LoVo (cell line): Measurements from ENCODE around the gene ERC2.
A peak's percentile ranks its signal among the peaks of the same experiment; 100 is the strongest.

ENCODE experiments used
- DNase-seq: peaks from one replicate; pipeline ENCODE4 v3.0.0-alpha.2; 2016; ENCODE audit warnings: low spot score

Gene ERC2

DNA sequence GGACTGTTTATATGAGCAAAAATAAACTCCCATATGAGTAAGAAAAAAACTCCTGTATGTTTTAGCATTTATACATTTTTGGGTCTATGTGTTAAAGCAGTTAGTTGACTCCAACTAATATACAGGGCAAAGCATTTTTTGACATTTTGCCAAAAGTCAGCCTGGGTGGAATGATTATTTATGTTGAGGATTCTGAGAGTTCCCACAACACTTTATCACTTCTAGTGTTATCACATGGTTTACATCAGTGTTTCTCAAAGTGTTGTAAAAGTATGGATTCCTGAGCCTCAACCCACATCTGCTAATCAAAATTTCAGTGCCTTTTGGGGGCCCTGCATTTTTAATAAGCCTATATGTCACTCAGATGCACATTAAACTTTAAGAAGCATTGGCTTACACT lies 643.9 kb downstream of the ERC2 start:
- no peak for DNase-seq

DNA sequence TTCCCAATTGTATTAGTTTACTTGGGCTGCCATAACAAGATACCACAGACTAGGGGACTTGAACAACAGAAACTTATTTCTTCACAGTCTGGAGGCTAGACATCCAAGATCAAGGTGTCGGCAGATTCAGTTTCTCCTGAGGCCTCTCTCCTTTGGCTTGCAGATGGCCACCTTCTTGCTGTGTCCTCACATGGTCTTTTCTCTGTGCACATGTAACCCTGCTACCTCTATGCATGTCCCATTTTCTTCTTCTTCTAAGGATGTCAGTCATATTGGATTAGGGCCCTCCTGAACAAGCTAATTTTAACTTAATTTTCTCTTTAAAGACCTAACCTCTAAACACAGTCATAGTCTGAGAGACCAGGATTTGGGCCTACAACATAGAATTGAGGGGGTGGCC lies 644.4 kb downstream of the ERC2 start:
- no peak for DNase-seq

DNA sequence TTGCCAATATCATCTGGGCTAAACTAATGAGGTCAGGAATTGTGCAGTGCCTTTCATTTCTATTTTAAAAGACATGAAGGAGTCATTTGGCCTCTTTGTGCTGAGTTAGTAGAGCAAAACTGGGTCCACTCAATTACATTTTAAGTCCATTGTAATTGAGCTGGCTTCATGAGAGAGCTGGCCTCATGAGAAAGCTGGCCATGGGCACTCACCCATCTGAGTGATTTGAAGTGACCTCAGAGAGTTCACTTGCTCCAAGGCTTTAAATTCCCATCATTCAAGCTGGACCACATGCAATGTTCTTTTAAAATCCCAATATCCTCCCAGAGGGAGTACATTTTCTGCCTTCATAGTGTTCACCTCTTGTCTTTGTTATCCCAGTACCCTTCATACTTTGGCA lies 645.3 kb downstream of the ERC2 start:
- no peak for DNase-seq

DNA sequence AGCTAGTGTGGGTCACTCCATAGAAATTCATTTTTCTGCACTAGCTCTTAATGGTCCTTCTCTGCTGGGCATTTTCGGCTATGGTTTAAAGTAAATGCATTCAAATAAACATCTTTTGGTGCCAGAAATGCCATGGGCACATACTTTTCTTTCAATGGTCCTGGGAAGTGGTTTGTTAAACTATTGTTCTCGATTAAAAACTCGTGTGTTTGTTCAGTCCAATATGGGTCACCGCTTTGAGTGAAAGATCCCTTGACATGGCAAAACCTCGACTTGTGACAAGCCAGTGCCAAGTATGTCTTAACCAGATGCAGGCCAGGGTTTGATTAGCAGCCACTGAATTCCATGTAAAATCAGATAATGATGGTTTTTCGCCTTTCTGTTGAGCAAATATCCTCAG lies 649.3 kb downstream of the ERC2 start:
- DNase-seq = no peak

DNA sequence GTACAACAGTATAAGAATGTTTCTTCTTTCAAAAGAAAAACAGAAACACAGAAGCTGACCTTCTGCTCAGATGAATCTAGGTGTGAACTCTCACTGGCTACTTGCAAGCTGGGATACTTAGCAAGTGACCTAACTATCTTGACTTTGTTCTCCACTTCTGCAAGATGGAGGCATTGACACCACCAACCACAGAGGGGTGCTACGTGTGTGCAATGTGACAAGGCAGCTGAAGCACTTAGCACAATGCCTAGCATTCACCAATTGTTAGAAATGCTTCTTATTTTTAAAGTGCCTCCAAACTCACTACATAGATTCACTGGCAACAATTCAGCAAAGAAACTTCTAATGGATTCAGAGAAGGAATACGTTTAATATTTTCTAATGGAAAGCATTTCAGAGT lies 649.8 kb downstream of the ERC2 start:
- no peak for DNase-seq

DNA sequence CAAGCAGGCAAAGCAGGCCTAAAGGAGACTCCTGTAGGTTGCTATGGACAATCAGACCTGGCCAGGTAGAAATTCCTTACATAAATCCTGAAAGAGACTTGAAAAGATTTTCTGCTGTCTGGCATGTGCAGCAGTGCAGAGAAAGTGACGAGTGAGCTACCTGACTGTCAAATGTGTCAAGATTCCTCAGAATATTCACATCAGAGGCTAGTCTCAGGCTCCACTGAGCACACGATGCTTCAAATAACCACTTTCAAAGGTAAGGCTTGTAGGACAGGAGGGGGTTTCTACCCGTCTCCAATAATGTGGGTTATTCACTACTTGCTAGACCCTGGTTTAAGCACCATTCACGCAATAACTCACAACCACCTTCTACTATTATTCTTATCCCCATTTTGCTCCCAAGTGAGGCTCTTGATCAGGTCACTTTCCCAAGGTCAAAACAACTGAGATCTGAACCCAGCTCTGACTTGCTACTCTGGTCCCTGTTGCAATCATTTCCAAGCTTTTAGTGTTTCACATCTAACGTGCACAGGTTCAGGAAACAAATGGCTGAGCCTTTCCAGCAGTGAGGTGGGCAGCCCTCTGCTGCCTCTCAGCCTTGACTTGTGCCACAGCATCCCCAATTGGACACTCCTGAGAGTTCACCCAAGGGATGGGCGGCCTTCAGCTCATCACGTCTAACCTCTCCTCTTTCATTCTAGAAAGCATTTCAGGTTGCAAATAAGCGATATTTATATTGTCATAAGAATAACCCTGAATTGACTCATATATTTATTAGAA lies 651.3 kb downstream of the ERC2 start:
- no peak for DNase-seq

DNA sequence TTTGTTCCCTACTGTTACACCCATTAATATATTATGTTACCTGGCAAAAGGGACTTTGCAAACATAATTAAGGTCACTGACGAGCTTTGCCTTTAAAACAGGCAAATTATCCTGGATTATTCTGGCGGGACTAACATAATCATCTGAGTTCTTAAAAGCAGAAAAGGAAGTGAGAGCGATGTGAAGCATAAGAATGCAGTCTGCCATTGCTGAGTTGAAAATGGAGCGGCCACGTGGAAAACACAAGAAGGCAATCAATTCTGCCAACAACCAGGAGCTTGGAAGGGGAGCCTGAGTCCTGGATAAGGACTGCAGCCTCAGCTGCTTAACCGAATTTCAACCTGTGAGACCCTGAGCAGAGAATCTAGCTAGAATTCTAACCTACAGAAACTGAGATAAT lies 653.0 kb downstream of the ERC2 start:
- no peak for DNase-seq

DNA sequence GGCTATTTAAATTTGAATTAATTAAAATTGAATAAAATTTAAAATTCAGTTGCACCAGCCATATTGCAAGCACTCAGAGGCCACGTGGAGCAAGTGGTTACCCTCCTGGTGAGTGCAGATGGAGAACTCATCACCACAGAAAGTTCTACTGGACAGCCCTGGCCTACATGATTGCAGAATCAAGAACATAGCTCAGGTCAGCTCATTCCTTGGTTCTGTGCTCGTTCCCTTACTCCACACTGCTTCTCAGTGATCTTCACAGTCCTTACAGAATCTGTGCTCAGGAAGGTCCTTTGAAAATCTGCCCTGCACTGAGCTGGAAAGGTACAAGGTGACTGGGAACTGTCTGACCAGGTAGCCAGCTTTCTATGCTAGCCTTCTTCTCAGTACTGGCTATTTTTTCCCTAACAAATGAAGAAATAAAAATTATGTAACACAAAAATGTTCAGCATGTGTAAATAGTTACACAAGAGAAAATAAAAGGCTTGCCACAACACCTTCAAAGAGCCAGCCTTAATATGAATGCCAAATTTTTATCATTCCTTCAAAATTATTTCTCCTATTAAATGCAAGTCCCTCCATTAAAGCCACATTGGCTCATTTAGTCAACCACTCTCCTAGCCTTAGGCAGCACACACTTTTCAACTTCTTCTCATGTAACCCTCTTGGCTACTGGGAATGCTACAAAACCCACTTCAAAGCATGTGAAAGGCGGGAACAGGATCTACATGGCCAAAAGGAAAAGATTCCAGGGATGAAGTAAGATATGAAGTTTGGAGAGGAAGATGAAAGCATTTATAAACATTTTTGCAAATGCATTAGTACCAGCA lies 654.8 kb downstream of the ERC2 start:
- peak; percentile 2 for DNase-seq

DNA sequence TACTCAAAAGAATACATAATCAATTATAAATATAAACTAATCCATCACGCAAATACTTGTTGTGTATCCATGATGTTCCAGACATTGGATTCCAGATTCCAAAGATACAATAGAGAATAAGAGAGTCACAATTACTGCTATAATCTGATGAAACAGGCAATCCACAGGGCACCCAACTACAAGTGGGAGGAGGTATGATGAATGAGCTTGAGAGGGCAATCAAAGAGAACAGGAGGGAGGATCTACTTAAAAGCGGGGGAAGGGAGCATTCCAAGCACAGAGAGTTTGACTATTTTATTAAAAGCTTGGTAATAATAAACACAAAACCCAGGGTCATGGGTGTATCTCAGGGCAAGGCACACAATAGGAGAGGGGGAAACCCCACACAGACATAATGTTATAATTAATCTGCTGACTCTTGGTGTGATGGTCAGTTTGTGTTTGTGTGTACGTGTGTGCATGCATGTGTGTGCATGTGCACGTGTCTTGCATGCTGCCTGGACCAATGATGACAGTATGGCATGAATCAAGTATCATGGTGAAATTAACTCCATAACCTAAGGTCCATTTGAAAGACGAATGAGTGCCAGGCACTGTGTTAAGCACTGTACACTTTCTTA lies 655.8 kb downstream of the ERC2 start:
- no peak for DNase-seq

DNA sequence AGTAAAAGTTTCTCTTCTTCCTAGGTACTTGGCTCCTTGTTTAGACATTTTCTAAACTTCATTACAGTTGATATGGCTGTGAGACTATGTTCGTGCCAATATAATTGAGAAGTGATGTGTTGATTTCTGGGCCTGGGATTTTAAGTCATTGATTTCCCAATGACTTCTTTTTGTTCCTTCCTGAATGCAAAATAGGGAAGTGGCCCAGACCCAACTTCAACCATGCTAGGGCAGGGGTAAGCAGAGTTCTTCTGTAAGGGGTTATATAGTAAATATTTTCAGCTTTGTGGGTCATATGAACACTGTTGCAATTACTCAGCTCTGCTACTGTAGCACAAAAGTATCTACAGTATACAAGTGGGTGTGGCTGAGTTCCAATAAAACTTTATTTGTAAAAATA lies 661.1 kb downstream of the ERC2 start:
- DNase-seq = no peak

DNA sequence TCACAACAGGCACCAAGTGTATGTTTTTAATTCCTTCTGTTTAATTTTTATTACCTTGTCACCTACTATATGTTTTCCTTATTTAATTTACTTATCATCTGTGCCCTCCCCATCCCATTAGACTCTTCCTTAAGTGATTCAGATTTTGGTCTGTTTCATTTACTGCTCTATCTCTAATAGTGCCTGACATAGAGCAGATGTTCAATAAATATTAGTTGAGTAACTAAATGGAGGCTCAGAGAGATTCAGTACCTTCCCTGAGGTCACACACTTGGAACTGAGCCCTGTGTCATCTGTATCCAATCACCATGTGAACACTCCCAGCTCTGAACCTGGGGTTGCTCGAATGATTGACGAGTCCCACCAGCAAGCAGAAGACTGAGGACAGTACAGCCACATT lies 663.1 kb downstream of the ERC2 start:
- DNase-seq = no peak

DNA sequence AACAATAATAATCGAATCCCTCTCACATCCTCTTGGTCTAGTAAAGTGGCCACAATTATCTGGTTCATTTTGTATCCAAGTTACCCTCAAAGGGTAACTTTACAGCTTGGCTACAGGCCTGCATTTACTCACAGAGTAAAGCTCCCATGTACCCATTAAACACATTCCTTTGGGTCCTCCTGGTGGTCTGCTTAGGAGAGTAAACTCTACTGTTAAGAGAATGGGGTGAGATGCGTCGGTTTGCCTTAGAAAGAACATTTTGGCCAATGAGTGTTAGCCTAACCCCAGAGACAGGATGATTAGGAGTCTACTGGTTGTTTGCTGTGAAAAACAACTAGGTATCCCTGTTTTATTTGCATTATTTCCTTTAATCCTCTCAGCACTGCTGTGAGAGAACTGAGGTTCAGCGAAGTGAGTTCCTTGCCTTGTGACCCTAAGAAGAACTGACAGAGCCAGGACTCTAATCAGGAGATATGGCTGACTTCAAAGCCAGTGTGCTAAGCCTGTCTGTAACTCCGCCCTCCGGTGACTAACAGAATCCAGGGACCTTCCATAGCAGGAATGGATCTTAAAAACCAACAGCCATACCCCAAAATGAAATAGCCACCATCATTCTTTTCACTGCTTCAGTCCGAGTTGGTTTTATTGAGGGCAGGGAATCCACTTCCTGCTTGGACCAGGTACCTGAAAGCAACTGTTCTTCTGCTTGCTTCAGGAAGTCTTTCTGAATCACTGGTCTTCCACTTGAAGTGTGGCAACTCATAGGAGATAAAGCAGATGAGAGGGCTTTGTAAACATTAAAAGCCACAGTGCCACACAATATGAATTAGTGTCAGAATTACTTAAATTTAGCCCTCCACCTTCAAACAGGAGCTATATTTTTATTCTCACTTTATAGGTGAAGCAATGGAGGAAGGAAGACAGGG lies 663.8 kb downstream of the ERC2 start:
- DNase-seq = no peak

DNA sequence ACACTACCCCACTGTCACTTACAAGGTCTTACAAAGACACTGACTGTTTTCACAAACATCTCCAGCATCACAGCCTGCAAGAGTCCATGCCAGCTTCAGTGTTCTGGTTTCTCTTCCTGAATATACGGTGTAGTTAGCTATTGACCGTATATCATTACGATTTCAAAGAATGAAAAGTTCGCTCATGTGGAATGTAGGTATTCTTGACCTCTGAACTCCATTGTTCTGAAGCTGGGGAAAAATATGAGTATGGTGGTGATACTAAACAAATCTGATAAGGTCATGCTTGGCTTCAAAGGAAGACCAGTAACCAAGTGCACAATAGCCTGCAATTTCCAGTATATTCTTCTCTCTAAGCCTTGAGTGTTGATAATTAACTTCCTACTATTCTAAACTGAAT lies 665.5 kb downstream of the ERC2 start:
- DNase-seq = no peak

DNA sequence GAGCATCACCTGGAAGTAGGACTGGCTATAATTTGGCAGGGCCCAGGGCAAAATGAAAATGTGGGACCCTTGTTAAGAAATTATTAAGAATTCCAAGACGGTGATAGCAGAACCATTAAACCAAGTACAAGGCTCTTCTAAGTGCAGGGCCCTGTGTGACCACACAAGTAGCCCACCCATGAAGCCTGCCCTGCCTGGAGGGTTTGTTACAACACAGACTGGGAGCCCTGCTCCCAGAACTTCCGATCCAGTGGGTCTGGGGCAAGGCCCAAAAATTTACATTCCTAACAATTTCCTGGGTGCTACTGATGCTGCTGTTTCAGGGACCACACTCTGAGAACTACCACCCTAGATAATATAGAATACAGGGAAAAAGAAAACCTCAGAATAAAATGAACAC lies 666.6 kb downstream of the ERC2 start:
- DNase-seq = no peak

DNA sequence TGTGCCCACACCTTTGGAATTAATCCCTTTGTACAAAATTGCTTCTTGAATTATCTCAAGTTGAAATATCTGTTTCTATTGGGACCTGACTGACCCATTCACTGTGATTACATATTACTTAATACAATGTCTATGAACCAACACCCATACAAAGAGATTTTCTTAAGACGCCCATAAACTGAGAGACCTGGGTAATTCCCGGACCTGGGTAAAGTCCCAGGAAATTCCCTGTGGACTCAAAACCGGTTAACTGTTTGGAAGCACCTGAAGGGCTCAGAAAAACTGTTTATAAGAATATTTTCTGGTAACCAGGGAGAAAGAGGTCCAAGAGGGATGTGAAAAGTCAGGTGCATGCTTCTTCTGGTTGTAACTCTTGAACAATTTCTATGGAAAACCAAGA lies 667.2 kb downstream of the ERC2 start:
- DNase-seq = no peak

DNA sequence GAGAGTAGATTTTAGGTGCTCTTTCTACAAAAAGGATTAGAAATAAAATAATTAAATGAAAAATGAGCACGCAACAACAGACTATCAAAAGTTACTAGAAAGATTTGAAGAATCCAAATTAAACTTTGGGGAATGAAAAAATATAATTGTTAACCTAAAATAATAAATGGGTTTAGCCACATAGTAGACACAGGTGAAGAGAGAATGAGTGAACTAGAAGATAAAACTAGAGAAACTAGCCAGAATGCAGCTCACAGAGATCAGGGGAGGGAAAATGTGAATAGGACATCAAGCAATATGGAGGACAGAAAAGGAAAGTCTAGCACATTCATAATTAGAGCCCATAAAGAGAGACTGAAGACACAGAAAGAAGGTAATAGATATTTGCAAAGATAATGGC lies 670.5 kb downstream of the ERC2 start:
- DNase-seq = no peak

DNA sequence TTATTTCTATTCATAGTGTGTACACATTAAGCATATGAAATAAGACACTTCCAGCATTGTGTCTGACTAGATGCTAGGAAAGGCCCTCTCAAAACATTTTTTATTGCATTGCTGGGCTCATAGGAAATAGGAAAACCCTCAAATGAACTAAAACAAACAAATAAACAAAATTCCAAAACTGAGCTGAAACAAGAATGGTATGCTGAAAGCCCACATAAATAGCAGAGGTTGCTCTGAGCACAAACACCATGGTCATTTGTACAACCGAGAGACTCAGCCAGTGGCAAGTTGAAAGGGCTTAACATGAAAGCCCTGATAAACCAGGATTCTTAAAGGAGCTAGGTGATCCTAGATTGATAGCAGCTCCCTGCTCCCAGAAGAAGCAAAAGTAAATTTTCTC lies 671.2 kb downstream of the ERC2 start:
- no peak for DNase-seq

DNA sequence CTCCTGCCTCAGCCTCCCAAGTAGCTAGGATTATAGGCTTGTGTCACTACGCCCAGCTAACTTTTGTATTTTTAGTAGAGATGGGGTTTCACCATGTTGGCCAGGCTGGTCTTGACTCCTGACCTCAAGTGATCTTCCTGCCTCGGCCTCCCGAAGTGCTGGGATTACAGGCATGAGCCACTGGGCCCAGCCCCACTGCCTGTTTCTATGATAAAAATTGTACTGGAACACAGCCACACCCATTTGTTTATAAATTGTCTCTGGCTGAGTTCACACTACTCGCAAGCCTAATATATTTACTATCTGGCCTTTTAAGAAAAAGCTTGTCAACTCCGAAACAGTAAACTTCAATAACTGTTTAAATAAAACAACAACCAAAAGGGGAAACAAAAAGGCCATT lies 671.7 kb downstream of the ERC2 start:
- DNase-seq = no peak

DNA sequence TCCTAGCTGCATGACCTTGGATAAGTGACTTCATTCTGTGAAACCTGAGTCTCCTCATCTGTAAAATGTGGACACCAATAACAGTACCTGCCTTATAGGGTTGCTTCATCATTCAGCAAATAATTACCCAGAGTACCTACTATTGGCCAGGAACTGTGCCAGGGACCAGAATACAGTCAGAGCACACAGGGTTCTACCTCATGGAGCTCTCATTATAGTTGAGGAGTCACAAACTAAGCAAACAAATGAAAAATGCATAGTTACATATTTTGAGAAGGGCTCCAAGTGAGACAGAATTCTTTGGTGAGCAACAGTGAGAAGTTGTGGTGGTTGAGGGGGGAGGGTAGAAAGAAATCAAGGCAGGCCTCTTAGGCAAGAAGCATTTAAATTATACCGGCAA lies 672.5 kb downstream of the ERC2 start:
- DNase-seq = no peak

DNA sequence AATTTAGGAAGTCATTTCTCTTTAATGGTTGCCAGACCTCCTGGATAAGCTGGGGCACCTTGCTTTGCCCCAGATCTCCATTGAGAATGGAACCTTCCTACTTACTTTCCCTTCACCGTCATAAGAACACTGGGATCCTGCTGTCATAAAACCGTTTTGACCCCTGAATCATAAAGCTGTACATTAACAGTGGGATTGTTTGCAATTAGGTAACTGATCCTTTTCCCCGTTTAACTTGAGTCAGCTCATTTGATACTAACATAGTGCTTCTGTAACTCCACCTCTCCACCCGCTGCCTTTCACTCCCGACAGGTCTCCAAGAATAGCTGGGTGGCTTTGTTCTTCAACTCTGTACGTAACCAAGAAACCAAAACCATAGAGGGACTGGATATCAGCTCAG lies 673.0 kb downstream of the ERC2 start:
- no peak for DNase-seq

DNA sequence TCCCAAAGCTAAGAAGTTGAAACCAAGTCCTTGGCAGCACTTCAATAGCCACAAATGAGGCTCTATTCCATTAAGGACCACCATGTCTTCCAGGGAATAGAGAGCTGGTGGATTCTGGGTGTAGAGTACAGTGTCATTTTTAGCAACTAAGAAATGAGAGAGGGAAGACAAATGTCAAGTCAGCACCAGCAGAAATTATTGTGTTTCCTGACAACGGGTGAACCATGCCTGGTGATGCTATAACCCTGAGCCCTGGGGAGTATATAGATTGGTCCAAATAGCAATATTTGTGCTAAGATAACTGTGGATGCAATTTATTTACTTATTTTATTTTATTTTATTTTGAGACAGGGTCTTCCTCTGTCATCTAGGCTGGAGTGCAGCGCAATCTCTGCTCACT lies 675.5 kb downstream of the ERC2 start:
- DNase-seq = no peak

DNA sequence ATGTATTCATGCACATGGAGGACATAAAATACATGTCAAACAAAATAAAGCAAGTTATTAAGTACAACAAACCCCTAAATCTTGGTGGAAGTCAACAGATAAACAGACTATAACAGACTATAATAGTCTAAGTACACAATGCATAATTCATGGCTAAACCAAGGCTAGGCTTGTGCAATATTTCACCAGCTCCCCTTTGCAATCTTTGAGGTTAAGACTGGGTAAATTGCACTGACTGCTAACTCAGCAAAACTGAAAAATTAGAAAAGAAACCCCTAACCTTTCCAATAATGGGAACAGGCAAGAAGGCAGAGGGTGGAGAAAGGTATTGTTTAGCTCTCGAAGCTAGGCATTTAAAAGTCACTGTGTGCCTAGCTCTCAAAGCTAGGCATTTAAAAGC lies 676.3 kb downstream of the ERC2 start:
- no peak for DNase-seq
